KMS-11 (cell line): ENCODE data around the gene RANBP1.
A peak's percentile ranks its signal among the peaks of the same experiment; 100 is the strongest.

ENCODE experiments used
- H2AFZ ChIP-seq: fragments of 200-600 bp; sonication (generic); 2 replicates; pipeline ENCODE4 v1.6.1; 2016; ENCODE audit warnings: antibody characterized with exemption, mixed run types, low read depth
- H3K27ac ChIP-seq: fragments of 200-600 bp; sonication (generic); 2 replicates; pipeline ENCODE4 v1.6.1; 2016; ENCODE audit warnings: mild to moderate bottlenecking, mixed run types
- H3K27me3 ChIP-seq: fragments of 200-600 bp; sonication (generic); 2 replicates; pipeline ENCODE4 v1.6.1; 2017; ENCODE audit warnings: mild to moderate bottlenecking, low read depth, mixed run types, moderate library complexity; ENCODE audit not compliant: insufficient read depth
- H3K36me3 ChIP-seq: fragments of 200-600 bp; sonication (generic); 2 replicates; pipeline ENCODE4 v1.6.1; 2017; ENCODE audit warnings: mild to moderate bottlenecking, mixed run types; ENCODE audit not compliant: insufficient read depth
- H3K4me1 ChIP-seq: fragments of 200-600 bp; sonication (generic); 2 replicates; pipeline ENCODE4 v1.6.1; 2016; ENCODE audit warnings: mild to moderate bottlenecking, low read depth, mixed run types; ENCODE audit not compliant: poor library complexity, severe bottlenecking
- H3K4me2 ChIP-seq: fragments of 200-600 bp; sonication (generic); 2 replicates; pipeline ENCODE4 v1.7.0; 2016; ENCODE audit warnings: mild to moderate bottlenecking, mixed run types
- H3K4me3 ChIP-seq: fragments of 200-600 bp; sonication (generic); IDR thresholded peaks from 2 replicates; pipeline ENCODE4 v1.6.1; 2017; ENCODE audit warnings: low read depth, low read length, mixed read lengths; ENCODE audit not compliant: insufficient read depth
- H3K79me2 ChIP-seq: fragments of 200-600 bp; sonication (generic); 2 replicates; pipeline ENCODE4 v1.6.1; 2016; ENCODE audit warnings: low read depth, mixed run types; ENCODE audit not compliant: insufficient read depth
- H3K9ac ChIP-seq: fragments of 200-600 bp; sonication (generic); 2 replicates; pipeline ENCODE4 v1.6.1; 2016; ENCODE audit warnings: mild to moderate bottlenecking, mixed run types
- H4K20me1 ChIP-seq: fragments of 200-600 bp; sonication (generic); 2 replicates; pipeline ENCODE4 v1.6.1; 2016; ENCODE audit warnings: mild to moderate bottlenecking, mixed run types; ENCODE audit not compliant: insufficient read depth
- TF ChIP-seq, protein P1 (sequence below): fragments of 200-600 bp; sonication (generic); conservative IDR thresholded peaks from 2 replicates; pipeline ENCODE4 v1.6.1; 2017; ENCODE audit warnings: low read depth, mild to moderate bottlenecking, antibody characterized with exemption, low read length, moderate library complexity, mixed read lengths

Gene RANBP1

DNA sequence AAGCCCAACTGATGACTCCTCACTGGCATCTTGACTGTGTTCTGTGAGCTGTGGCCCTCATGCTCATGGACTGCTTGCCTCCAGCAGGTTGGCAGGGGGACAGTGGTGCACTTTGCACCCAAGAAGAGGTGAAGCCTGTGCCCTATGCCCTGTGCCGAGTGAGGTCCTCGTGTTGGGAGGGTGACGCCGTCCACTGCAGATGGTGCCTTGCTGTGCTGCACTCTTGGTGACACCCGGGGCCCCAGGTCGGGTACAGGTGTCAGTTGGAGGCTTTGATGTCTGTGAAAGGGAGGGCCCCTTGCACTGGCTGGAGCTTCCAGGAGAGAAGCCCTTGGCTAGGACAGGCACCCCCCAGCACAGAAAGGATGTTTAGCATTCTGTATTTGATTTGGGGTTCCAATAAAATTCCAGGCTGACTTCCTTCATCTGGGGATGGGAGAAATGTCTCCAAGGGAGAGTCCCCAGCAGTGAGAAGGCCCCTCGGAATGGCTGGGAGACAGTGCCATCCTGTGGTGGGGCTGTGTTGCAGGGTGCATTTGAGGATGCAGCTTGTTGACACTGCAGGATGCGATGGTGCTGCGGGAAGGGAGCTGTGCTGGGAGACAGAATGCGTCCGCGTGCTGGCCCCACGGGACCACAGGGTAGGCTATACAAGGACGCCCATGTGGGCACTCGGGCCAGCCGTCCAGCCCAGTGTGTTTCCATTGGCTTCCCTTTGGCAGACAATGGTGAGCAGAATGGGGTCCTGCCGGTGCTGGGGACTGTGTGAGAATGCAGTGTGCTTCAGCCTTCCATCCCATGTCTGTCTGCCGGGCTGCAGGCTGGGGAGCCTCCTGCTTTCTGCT is 13.2 kb downstream of the RANBP1 start:
- Histone ChIP-seq H3K4me3 (no peak overlapping the region), H3K4me1 (peaks cover 17% of the 10 kb centered on the region), H3K27ac (no peak overlapping the region), H3K4me2 (no peak overlapping the region), H4K20me1 (peaks cover 8% of the 10 kb centered on the region; the same call in 1 of the 2 replicates), H3K9ac (no peak overlapping the region), H3K36me3 (no peaks in the 10 kb centered on the region; the same call in 1 of the 2 replicates), H3K27me3 (no peaks in the 10 kb centered on the region), H3K79me2 (peaks cover 7% of the 10 kb centered on the region; the same call in 1 of the 2 replicates), H2AFZ (no peak overlapping the region)
- TF ChIP-seq, protein P1, sequence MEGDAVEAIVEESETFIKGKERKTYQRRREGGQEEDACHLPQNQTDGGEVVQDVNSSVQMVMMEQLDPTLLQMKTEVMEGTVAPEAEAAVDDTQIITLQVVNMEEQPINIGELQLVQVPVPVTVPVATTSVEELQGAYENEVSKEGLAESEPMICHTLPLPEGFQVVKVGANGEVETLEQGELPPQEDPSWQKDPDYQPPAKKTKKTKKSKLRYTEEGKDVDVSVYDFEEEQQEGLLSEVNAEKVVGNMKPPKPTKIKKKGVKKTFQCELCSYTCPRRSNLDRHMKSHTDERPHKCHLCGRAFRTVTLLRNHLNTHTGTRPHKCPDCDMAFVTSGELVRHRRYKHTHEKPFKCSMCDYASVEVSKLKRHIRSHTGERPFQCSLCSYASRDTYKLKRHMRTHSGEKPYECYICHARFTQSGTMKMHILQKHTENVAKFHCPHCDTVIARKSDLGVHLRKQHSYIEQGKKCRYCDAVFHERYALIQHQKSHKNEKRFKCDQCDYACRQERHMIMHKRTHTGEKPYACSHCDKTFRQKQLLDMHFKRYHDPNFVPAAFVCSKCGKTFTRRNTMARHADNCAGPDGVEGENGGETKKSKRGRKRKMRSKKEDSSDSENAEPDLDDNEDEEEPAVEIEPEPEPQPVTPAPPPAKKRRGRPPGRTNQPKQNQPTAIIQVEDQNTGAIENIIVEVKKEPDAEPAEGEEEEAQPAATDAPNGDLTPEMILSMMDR, result peak; percentile 55

GRCh38 chr22:20129747-20130014 is 13.8 kb downstream of the RANBP1 start:
- Histone ChIP-seq H3K4me3 (no peak overlapping the region), H3K36me3 (no peaks in the 10 kb centered on the region; the same call in 1 of the 2 replicates), H4K20me1 (peaks cover 8% of the 10 kb centered on the region; the same call in 1 of the 2 replicates), H3K27ac (no peak overlapping the region), H2AFZ (no peak overlapping the region), H3K4me2 (no peak overlapping the region), H3K79me2 (peaks cover 7% of the 10 kb centered on the region; the same call in 1 of the 2 replicates), H3K4me1 (peaks cover 17% of the 10 kb centered on the region), H3K9ac (no peak overlapping the region), H3K27me3 (no peaks in the 10 kb centered on the region)
- TF ChIP-seq, protein P1, result no peak

DNA sequence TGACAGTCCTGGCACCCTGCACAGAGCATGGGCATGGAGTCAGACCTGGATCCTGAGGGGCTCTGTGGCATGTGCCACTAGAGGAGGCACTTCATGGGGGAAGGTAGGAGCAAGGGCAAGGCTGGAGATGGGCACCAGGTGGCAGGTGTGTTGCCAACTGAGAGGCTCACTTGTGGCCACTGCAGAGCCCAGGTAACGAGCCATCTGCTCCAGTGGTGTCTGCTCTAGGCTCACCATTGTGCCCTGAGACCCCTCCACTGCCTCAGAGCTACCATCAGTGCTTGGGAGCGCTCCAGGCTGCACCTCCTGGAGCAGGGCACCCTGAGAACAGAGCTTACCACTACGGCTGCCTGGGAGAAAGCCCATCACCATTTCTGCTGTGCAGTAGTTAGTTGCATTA is 14.4 kb downstream of the RANBP1 start:
- H3K4me1 ChIP-seq, result peaks cover 17% of the 10 kb centered on the region
- no peak overlapping the region for H3K27ac ChIP-seq
- no peak overlapping the region for H3K4me3 ChIP-seq
- peaks cover 8% of the 10 kb centered on the region; the same call in 1 of the 2 replicates for H4K20me1 ChIP-seq
- H3K9ac ChIP-seq, result no peak overlapping the region
- H3K4me2 ChIP-seq, result no peak overlapping the region; the same call in 1 of the 2 replicates
- no peaks in the 10 kb centered on the region for H3K27me3 ChIP-seq
- TF ChIP-seq, protein P1, result no peak
- no peak overlapping the region for H2AFZ ChIP-seq
- peaks cover 7% of the 10 kb centered on the region; the same call in 1 of the 2 replicates for H3K79me2 ChIP-seq
- H3K36me3 ChIP-seq, result no peaks in the 10 kb centered on the region; the same call in 1 of the 2 replicates

- Histone ChIP-seq H2AFZ (peak overlapping the region; percentile 59), H3K4me2 (peak overlapping the region; percentile 63), H3K27me3 (no peaks in the 10 kb centered on the region), H3K36me3 (no peaks in the 10 kb centered on the region; the same call in 1 of the 2 replicates), H3K79me2 (peaks cover 7% of the 10 kb centered on the region; the same call in 1 of the 2 replicates), H3K4me1 (peaks cover 17% of the 10 kb centered on the region), H3K9ac (peak overlapping the region; percentile 15; the same call in 1 of the 2 replicates), H3K27ac (no peak overlapping the region), H4K20me1 (peaks cover 8% of the 10 kb centered on the region; the same call in 1 of the 2 replicates), H3K4me3 (no peak overlapping the region)
- TF ChIP-seq, protein P1, result no peak
Observed at GRCh38 chr22:20130731-20131596, 15.1 kb downstream of the RANBP1 start.
